Pulmonary artery endothelial cell (primary cell): ENCODE results near the gene SNU13. TPM values are rescaled to one million over a fixed set of nuclear protein-coding genes. Genes with fewer than 3 reads are reported as not detected.
"Not testable (repeated sequence)": the region's sequence is repeated elsewhere in the genome, so short reads cannot be mapped to it uniquely, and the experiment has no call there.

Experiments used
- DNase-seq: peaks from one replicate; pipeline ENCODE4 v3.0.0-alpha.2; 2011; ENCODE audit warnings: low read depth, low spot score
- total RNA-seq: library from RNA; depleted of rRNA; stranded (reverse); fragments of >200 nt; gene quantifications from 2 replicates; pipeline ENCODE4 v1.2.3, GENCODE V29; 2014

SNU13 gene
- total RNA-seq, 1 donor from 2014 or later: 113 TPM

GRCh38 chr22:41642331-41643110 is 46.1 kb downstream of the SNU13 start:
- no peak for DNase-seq

DNA sequence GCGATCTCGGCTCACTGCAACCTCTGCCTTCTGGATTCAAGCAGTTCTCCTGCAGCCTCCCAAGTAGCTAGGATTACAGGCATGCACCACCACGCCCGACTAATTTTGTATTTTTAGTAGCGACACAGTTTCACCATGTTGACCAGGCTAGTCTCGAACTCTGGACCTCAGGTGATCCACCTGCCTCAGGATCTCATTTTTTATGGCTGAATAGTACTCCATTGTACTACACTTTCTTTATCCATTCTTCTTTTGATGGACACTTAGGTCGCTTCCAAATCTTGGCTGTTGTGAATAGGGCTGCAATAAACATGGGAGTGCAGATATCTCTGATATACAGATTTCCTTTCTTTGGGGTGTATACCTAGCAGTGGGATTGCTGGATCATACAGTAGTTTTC is 46.8 kb downstream of the SNU13 start:
- no peak for DNase-seq

GRCh38 chr22:41638748-41639147 is 49.9 kb downstream of the SNU13 start:
- no peak for DNase-seq

GRCh38 chr22:41638124-41638523 is 50.5 kb downstream of the SNU13 start:
- no peak for DNase-seq

DNA sequence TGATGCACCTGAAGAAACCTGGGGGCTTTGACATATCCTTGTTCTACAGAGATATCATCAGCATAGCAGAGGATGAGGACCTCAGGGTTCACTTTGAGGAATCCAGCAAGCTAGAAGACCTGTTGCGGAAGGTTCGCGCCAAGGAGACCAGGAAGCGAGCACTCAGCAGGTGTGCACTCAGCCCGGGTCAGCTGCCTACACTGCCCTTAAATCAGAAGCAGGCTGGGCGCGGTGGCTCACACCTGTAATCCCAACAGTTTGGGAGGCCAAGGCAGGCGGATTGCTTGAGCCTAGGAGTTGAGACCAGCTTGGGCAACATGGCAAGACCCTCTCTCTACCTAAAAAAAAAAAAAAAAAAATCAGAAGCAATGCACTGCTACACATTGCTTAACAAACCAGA is 51.0 kb downstream of the SNU13 start:
- not testable (repeated sequence) for DNase-seq

- DNase-seq: no peak
Measured at GRCh38 chr22:41636467-41636866, 52.2 kb downstream of the SNU13 start.

- not testable (repeated sequence) for DNase-seq
Measured at GRCh38 chr22:41634610-41635009, 54.1 kb downstream of the SNU13 start.

- not testable (repeated sequence) for DNase-seq
Measured at GRCh38 chr22:41631615-41632014, 57.1 kb downstream of the SNU13 start.

- not testable (repeated sequence) for DNase-seq
Measured at GRCh38 chr22:41631115-41631514, 57.6 kb downstream of the SNU13 start.

- no peak for DNase-seq
Measured at GRCh38 chr22:41625577-41625976, 63.1 kb downstream of the SNU13 start.

Other genes with a start within 250 kb of the SNU13 start
- gene TOB2, start 242.1 kb downstream of the SNU13 start, total RNA-seq: 17.1 and 25.4 TPM in 2 replicates
- gene PHF5A, start 220.2 kb downstream of the SNU13 start, total RNA-seq: 87.6 and 108 TPM in 2 replicates
- 84.5 and 91.0 TPM in 2 replicates for gene ACO2, start 219.8 kb downstream of the SNU13 start, total RNA-seq
- 18.3 and 22.5 TPM in 2 replicates for gene POLR3H, start 144.4 kb downstream of the SNU13 start, total RNA-seq
- gene CSDC2, start 127.9 kb downstream of the SNU13 start, total RNA-seq: not detected in 2 replicates
- 4.1 and 4.4 TPM in 2 replicates for gene PMM1, start 99.0 kb downstream of the SNU13 start, total RNA-seq
- 18.6 and 30.1 TPM in 2 replicates for gene DESI1, start 67.8 kb downstream of the SNU13 start, total RNA-seq
- 454 and 528 TPM in 2 replicates for gene XRCC6, start 67.6 kb downstream of the SNU13 start, total RNA-seq
- 2.2 and 2.5 TPM in 2 replicates for gene MEI1, start 10.6 kb upstream of the SNU13 start, total RNA-seq
- gene CCDC134, start 111.8 kb upstream of the SNU13 start, total RNA-seq: 6.7 and 11.2 TPM in 2 replicates
- 47.9 and 60.6 TPM in 2 replicates for gene SREBF2, start 144.2 kb upstream of the SNU13 start, total RNA-seq
- not detected in 2 replicates for gene SHISA8, start 226.2 kb upstream of the SNU13 start, total RNA-seq
- 0.13 TPM in 1 of 2 replicates, not detected in the other for gene TNFRSF13C, start 237.9 kb upstream of the SNU13 start, total RNA-seq